Suppressor macrophage treated with lipopolysaccharide for 1 hour (primary cell): ENCODE data around the gene PHTF1.

Experiments used
- DNase-seq, 3 donors: peaks; one replicate each; pipeline ENCODE4 v3.0.0-alpha.2; 2020 to 2022

PHTF1 gene

DNA sequence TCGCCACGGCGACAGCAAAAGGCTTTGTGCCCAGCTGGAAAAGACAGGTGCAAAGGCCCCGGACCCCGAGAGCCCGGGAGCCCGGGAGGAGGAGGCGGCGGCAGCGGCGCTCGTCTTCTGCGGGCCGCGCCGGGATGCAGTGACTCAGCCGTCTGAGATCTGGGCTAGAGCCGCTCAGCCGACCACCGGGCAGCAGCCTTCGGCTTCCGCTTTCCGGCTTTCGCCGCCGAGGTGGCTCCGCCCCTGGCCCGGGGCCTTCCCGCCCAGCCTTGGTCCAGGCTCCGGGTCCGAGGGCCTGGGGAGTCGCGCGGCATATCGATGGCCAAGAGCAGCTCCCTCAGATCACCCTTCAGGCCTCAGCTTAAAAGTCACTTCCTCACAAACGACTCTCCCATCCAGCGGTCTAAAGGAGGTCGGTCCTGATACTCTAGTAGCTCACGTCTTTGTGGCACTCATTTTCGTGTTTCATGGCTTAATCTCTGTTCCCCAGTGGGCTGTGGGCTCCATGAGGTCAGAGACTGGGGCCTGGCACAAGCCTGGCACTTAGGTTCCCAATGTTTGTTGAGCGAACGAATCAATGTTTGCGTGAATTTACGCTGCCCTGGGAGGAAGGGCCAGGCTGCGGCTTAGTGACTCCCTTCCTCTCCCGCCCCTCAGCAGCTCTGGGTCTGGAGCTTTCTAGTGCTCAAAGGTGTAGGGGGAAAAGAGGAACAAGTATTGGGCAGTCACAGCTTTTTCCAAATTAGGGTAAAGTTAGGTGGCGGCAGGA is at the start of gene PHTF1:
TSS of gene PHTF1 (minus strand) at position 154 of the 769 bp plus-strand sequence. CDS start 783 bp downstream, outside the sequence.
- DNase-seq = peak; percentile 87 to 92 (median 89)

- no peak for DNase-seq
Observed at GRCh38 chr1:113808450-113809195, 49.3 kb upstream of the PHTF1 start.

- no peak for DNase-seq
Observed at GRCh38 chr1:113805639-113806038, 46.4 kb upstream of the PHTF1 start.

DNA sequence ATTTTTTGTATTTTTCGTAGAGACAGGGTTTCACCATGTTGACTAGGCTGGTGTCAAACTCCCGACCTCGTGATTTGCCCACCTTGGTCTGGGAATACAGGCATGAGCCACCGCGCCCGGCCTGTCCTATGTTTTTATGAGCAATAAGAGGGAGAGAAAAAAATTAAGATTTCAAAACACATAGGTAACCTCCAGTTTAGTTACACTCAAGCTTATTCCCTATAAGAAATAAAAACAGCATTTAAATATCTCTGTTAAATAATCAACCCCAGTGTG is 45.9 kb upstream of the PHTF1 start:
- no peak for DNase-seq

DNA sequence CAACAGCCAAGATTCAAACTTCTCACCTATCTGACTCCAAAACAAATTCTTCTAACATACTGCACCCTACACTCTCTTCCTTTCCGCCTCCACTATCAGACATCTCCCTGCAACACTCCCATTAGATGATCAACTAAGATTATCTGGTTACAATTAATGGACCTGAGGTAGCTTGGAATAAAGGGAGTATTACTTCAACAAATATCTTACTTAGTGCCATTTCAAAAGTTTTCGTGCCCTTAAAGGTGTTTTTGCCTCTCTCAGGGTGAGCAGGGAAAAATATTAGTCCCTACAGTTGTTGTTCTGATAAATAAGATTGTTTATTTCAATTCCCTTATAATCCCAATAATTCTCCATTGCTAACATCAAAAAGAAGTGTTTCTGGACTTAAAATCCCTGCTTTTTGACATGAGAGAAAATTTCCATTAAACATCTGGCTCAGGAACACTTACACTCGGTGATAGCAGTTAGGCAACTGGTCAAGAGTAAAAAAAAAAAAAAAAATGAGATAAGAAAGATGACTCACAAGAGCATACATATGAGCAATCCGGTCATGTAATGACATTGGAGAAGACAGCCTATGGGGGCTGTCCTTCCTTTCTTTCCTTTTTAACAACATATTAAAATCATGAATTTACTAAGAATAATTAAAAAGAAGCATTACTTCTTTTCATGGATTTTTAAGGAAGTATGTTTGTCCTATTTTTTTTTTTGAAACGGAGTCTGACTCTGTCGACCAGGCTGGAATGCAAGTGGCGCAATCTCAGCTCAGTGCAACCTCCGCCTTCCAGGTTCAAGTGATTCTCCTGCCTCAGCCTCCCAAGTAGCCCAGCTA is 45.4 kb upstream of the PHTF1 start:
- DNase-seq = peak; percentile 57 to 78 (median 75)

DNA sequence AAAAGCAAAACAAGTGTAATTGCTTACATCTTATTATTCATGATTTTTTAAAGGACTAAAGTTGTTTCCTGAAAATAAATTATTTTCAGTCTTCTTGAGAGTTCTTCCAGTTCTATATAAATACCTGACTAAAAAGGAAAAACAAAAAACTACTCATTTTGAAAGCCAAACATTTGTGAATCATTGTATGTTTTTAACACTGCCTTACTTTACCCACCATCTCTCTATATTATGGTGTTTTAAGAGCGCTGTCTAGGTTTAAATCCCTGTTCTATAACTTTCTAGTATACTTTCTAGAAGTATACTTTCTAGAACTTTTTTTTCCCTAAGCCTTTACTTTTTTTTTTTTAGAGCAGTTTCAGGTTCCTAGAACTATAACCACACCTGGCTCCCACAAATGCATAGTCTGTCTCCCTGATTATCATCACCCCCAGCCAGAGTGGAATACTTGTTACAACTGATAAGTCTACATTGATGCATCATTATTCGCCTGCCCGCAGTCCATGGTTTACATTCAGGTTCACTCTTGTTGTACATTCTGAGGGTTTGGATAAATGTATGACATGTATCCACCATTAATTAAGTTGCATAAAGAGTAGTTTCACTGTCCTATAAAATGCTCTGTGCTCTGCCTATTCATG is 43.2 kb upstream of the PHTF1 start:
- no peak for DNase-seq

- DNase-seq = no peak
Observed at GRCh38 chr1:113800487-113800886, 41.2 kb upstream of the PHTF1 start.

DNA sequence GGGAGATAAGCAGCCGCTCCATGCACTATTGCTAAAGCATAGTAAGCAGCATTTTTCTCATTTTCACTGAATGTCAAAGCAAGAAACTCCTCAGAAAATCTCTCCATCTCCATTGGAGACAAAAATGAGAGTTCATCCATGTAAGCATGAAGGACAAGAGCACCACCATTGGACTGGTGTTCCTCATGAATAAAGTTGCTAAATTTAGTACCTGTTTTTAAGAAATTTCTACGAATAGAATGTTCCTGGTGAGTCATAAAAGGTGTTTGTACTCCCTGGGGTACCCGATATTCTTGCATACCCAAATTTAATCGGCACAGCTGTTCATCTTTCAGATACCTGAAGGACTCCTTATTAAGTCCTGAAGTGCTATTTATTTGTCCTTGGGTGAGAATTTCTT is 38.2 kb upstream of the PHTF1 start:
- no peak for DNase-seq

DNA sequence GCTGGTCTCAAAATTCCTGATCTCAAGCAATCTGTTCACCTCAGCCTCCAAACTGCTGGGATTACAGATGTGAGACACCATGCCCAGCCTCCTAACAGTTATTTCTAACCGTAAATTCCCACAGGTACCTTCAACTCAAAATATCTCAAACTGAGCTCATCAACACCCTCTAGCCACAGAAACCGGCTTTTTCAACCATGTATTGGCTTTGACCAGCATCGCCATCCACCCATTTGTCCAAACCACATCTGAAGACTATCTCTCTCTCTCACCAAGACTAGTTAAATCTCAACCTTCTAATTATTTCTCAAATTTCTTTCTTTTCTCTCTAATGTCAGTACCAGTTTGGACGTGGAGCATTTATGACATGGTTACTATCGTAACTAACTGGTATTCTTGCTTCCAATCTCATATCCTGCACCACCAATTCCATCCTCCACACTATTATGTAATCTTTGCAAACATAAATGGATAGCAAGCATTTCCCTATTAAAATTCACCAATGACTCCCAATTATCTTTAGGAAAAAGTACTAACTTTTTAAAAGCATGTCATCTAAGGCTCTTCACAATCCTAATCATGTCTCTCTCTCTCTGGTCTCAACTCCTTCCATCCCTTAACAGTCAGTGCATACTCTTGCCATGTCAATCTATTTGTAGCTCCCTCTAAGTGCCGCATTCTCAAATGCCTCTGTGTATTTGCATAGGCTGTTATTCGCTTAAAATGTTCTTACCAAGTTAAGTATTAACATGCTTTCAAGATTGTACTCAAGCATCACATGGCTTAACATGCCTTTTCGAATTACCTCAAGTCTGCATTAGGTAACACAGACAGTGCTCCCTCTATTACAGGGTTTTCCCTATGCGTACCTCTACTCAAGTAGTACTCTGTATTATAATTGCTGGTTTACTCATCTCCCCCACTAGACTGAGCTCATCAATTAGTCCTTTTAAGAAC is 34.9 kb upstream of the PHTF1 start:
- DNase-seq = no peak

DNA sequence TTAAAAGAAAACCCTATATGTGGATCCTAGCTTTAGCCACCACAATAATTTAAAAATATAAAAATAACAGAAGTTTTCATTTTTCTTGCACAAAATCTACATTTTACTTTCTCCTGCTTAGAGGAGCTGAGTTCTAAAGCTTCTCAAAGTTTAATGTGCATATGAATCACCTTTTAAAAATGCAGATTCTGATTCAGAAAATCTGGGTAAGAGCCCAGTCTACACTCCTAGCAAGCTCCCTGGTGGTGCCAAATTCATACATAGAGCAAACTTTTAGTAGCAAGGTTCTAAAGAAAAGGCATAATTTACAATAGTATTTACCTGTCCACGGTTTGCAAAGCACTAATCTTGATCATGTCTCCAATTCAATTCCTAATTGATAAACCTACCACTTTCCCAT is 33.7 kb upstream of the PHTF1 start:
- no peak for DNase-seq

DNA sequence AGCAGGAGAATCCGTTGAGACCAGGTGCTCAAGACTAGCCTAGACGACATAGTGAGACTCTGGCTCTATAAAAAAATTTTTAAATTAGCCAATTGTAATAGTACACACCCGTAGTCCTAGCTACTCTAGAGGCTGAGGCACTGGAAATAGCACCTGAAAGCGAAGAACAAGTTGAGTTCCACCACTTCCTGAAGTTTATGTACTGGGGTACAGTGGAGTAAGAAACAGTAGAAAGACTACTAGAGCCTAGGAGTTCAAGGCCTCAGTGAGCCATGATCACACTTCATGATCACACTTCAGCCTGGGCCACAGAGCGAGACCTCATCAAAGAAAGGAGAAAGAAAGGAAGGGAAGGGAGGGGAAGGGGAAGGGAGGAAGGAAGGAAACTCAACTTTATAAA is 33.2 kb upstream of the PHTF1 start:
- DNase-seq = no peak

DNA sequence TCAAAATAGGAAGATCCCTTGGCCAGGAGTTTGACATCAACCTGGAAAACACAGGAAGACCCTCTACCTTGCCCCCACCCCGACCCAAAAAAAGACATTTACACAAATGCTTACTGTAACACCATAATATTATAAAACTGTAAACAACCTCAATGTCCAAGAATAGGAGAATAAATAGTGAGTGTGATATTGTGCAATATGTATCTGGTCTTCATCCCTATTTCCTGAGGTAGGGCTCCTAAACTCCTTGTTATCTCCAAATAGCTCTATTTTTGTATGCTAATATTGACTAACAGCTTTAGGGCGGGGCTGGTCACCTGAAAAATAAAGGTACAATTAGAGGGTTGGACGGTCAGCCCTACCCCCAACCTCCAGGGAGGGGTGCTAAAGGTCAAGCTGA is 29.5 kb upstream of the PHTF1 start:
- no peak for DNase-seq

GRCh38 chr1:113787663-113788062 is 28.4 kb upstream of the PHTF1 start:
- DNase-seq = peak in 2 of 3 donors; percentile 34 to 53

GRCh38 chr1:113786069-113786468 is 26.8 kb upstream of the PHTF1 start:
- no peak for DNase-seq

- DNase-seq = peak in 1 of 3 donors; percentile 33
Observed at GRCh38 chr1:113784104-113784779, 25.0 kb upstream of the PHTF1 start.

GRCh38 chr1:113783254-113784103 is 24.2 kb upstream of the PHTF1 start:
- peak; percentile 62 to 74 (median 69) for DNase-seq

DNA sequence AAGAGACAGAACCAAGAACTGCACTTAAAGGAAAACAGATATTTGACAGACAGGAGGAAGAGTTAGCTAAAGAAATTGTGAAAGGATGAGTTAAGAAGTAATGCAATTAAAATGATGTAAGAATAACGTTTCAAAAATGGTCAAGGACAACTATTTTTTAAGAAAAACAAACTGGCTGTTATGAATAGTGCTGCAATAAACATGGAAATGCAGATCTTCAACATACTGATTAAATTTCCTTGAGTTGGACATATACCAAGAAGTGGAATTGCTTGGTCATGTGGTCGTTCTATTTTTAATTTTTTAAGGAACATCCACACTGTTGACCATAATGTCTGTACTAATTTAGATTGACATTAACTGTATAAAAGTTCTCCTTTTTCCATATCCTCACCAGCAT is 23.1 kb upstream of the PHTF1 start:
- DNase-seq = peak in 2 of 3 donors; percentile 13 to 28

DNA sequence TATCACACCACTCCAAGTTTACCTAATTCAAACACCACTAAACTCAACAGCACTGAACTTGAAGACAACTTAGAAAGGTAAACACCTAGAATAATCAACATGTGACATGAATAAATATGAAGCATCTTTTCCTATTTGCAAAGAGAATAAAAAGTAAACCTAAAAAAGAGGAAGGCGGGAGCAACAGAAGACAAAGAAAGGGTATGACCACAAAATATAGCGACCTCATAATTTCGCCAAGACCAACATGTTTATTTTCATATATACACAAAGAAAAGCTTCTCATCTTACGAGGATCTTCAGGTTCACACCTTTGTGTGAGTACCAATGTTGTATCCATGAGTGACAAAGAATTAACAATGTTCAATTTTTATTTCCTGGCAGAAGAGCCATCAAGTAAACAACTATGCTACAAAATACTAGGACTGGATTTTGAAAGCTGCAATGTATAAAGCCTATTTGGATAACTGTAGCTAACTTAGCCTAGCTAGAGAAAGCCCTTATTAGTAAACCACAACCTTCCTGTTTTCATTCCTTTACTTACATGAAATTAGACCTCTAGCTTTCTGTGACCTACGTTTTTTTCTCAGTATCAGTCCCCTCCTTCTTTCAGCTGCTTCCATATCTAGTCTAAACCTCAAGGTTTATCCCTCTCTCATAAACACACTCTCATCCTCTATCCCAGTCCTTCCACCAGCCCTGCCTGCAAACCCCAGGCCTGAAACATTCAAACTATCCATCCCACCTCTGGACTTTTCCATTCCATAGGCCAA is 21.3 kb upstream of the PHTF1 start:
- no peak for DNase-seq

DNA sequence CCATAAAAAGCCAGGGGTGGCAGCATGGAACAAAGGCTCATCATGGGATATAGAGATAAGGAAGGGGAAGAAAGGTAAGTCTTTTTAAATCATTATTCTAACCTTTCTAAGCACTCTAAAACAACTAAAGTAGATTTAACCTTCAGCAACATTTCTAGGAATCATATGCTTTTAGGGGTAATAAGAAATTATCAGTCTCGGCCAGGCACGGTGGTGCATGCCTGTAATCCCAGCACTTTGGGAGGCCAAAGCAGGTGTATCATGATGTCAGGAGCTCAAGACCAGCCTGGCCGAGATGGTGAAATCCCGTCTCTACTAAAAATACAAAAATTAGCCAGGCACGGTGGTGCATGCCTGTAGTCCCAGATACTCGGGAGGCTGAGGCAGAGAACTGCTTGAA is 20.3 kb upstream of the PHTF1 start:
- no peak for DNase-seq
